K562 (cell line): ENCODE data around the gene NDUFB3. TPM values are rescaled to one million over a fixed set of nuclear protein-coding genes. Genes with fewer than 3 reads are reported as not detected.

Experiments
- ARNT ChIP-seq, 2 experiments: fragments of 450-650 bp; IDR thresholded peaks; 2 replicates each; pipeline ENCODE4 v1.6.1; 2016; ENCODE audit warnings: mild to moderate bottlenecking in 1 of 2
- CCAR2 ChIP-seq: fragments of 200-400 bp; formaldehyde crosslinking; IDR thresholded peaks from 2 replicates; pipeline ENCODE4 v1.6.1; 2017; ENCODE audit warnings: mild to moderate bottlenecking, low read depth, low read length
- EP300 ChIP-seq: IDR thresholded peaks from 2 replicates; pipeline ENCODE4 v1.6.1; 2012; ENCODE audit warnings: low read length, improper control_type of control experiment
- FOS ChIP-seq: IDR thresholded peaks from 3 replicates; pipeline ENCODE4 v1.6.1; 2011; ENCODE audit not compliant: insufficient read length; ENCODE audit errors: extremely low read depth
- HIVEP1 ChIP-seq: fragments of 250-450 bp; sonication (Bioruptor Pico); IDR thresholded peaks from 2 replicates; pipeline ENCODE4 v1.4.0; 2020; ENCODE audit warnings: mild to moderate bottlenecking
- MEF2D ChIP-seq: conservative IDR thresholded peaks from 2 replicates; pipeline ENCODE4 v1.6.1; 2016; ENCODE audit warnings: low read depth, missing genetic modification characterization, missing compliant biosample characterization
- MEIS2 ChIP-seq: fragments of 450-650 bp; IDR thresholded peaks from 2 replicates; pipeline ENCODE4 v1.6.1; 2014; ENCODE audit warnings: mild to moderate bottlenecking; ENCODE audit not compliant: partially characterized antibody
- MYNN ChIP-seq, 2 experiments: sonication (generic); formaldehyde crosslinking in 1 of 2; IDR thresholded peaks; 2 replicates each; pipeline versions ENCODE4 v1.5.0 to v1.6.1; 2016 to 2020; ENCODE audit warnings: antibody characterized with exemption in 1 of 2, missing genetic modification reagents in 1 of 2
- NKRF ChIP-seq: fragments of 450-650 bp; IDR thresholded peaks from 2 replicates; pipeline ENCODE4 v1.6.1; 2016; ENCODE audit warnings: borderline replicate concordance
- PKNOX1 ChIP-seq: fragments of 450-650 bp; IDR thresholded peaks from 2 replicates; pipeline ENCODE4 v1.6.1; 2016
- POLR3G ChIP-seq: IDR thresholded peaks from 2 replicates; pipeline ENCODE4 v1.6.1; 2011; ENCODE audit not compliant: insufficient read length, insufficient replicate concordance; ENCODE audit errors: extremely low read depth
- PRDM10 ChIP-seq: fragments of 450-650 bp; IDR thresholded peaks from 2 replicates; pipeline ENCODE4 v1.6.1; 2018; ENCODE audit not compliant: partially characterized antibody
- RBM22 ChIP-seq: fragments of 200-400 bp; formaldehyde crosslinking; IDR thresholded peaks from 2 replicates; pipeline ENCODE4 v1.6.1; 2018; ENCODE audit warnings: low read length, low read depth; ENCODE audit not compliant: poor library complexity, severe bottlenecking
- RNF2 ChIP-seq: sonication (generic); IDR thresholded peaks from 2 replicates; pipeline ENCODE4 v1.6.1; 2016
- SMARCB1 ChIP-seq: IDR thresholded peaks from 2 replicates; pipeline ENCODE4 v1.6.1; 2011; ENCODE audit warnings: improper control_type of control experiment, low read depth; ENCODE audit not compliant: insufficient read length
- SMC3 ChIP-seq: conservative IDR thresholded peaks from 2 replicates; pipeline ENCODE4 v1.6.1; 2011; ENCODE audit warnings: low read depth, low read length, improper control_type of control experiment; ENCODE audit not compliant: insufficient read depth
- SP1 ChIP-seq: sonication (generic); formaldehyde crosslinking; IDR thresholded peaks from 2 replicates; pipeline ENCODE4 v1.8.1; 2022; ENCODE audit warnings: mild to moderate bottlenecking, missing genetic modification reagents
- TAL1 ChIP-seq: fragments of 450-650 bp; IDR thresholded peaks from 2 replicates; pipeline ENCODE4 v1.6.1; 2016; ENCODE audit warnings: mild to moderate bottlenecking
- U2AF1 ChIP-seq: fragments of 200-400 bp; formaldehyde crosslinking; optimal IDR thresholded peaks from 2 replicates; pipeline ENCODE3; 2017; ENCODE audit warnings: mild to moderate bottlenecking, low read depth, low read length, moderate library complexity
- ZEB2 ChIP-seq: fragments of 450-650 bp; IDR thresholded peaks from 2 replicates; pipeline ENCODE4 v1.6.1; 2016
- ZFP36 ChIP-seq: fragments of 150-350 bp; IDR thresholded peaks from 2 replicates; pipeline ENCODE4 v1.6.1; 2018; ENCODE audit warnings: low read length, low read depth; ENCODE audit not compliant: partially characterized antibody
- ZKSCAN1 ChIP-seq: fragments of 150-350 bp; IDR thresholded peaks from 2 replicates; pipeline ENCODE4 v1.6.1; 2016; ENCODE audit warnings: low read depth, low read length
- ZNF134 ChIP-seq: fragments of 250-450 bp; sonication (Bioruptor Pico); conservative IDR thresholded peaks from 2 replicates; pipeline ENCODE4 v1.4.0; 2020
- polyA plus RNA-seq, 8 experiments: library from polyadenylated mRNA; depleted of rRNA in 4 of 8; stranded (reverse) in 5 of 8; unstranded in 3 of 8; fragments of >200 nt; fragmentation: Nextera tagmentation in 2 of 8; fragmentation: Illumina TruSeq in 1 of 8; extraction: Ambion mirVana in 2 of 8; extraction: Trizol in 1 of 8; gene quantifications; 2 replicates each; pipeline versions ENCODE4 v1.2.1 to v1.2.3, GENCODE V29; 2011 to 2014; ENCODE audit warnings: inconsistent platforms in 1 of 8, missing spikeins in 1 of 8
- total RNA-seq, 7 experiments: library from RNA; depleted of rRNA in 6 of 7; stranded (reverse); fragments of >200 nt in 6 of 7; fragmentation: Illumina TruSeq in 2 of 7; extraction: Trizol in 2 of 7; gene quantifications; 2 replicates each; pipeline versions ENCODE4 v1.2.1 to v1.2.3, GENCODE V29; 2011 to 2021; ENCODE audit warnings: low replicate concordance in 1 of 7

The NDUFB3 gene
- total and polyA plus RNA-seq, 9 of the 15 experiments (the other 6 are each of a cell fraction or from before 2014, with no cell fraction given) = 126 to 786 (median 156) TPM

- TF ChIP-seq NKRF (no peak), ARNT (IDR thresholded peaks at IDR 0.05) (no peak), CCAR2 (no peak), ZEB2 (peak; percentile 39; the same call in 1 of the 2 replicates), EP300 (no peak; the same call in 1 of the 2 replicates), MEF2D (no peak), PRDM10 (peak; percentile 27), ZFP36 (no peak), SP1 (peak; percentile 43; the same call in 1 of the 2 replicates), POLR3G (no peak), HIVEP1 (CRISPR knock-in tag) (no peak), SMARCB1 (no peak), TAL1 (no peak), PKNOX1 (peak; percentile 90), ZNF134 (CRISPR knock-in tag) (no peak), U2AF1 (no peak), RNF2 (no peak), SMC3 (no peak; the same call in 1 of the 2 replicates), MEIS2 (peak; percentile 97), MYNN (IDR thresholded peaks at IDR 0.05) (peak; percentile 14; the same call in 1 of the 2 replicates), MYNN (CRISPR knock-in tag; IDR thresholded peaks at IDR 0.05) (no peak), RBM22 (peak; percentile 20), FOS (no peak), ZKSCAN1 (0 out of 2 replicates have a peak, but pooled peaks have one; percentile 23)
Measured at GRCh38 chr2:201118121-201118960, 46.5 kb downstream of the NDUFB3 start (continued).
